RCC 7860 (cell line): ENCODE measurements around the gene IPO4.
A peak's percentile ranks its signal among the peaks of the same experiment; 100 is the strongest.

Experiments
- DNase-seq: peaks from one replicate; pipeline ENCODE4 v3.0.0-alpha.2; 2015; ENCODE audit warnings: low spot score
- FAIRE-seq: peaks from 2 replicates; lab custom pipeline; 2012; peaks lifted over from hg19 to GRCh38; lab: Jason Lieb, UNC

Gene IPO4

DNA sequence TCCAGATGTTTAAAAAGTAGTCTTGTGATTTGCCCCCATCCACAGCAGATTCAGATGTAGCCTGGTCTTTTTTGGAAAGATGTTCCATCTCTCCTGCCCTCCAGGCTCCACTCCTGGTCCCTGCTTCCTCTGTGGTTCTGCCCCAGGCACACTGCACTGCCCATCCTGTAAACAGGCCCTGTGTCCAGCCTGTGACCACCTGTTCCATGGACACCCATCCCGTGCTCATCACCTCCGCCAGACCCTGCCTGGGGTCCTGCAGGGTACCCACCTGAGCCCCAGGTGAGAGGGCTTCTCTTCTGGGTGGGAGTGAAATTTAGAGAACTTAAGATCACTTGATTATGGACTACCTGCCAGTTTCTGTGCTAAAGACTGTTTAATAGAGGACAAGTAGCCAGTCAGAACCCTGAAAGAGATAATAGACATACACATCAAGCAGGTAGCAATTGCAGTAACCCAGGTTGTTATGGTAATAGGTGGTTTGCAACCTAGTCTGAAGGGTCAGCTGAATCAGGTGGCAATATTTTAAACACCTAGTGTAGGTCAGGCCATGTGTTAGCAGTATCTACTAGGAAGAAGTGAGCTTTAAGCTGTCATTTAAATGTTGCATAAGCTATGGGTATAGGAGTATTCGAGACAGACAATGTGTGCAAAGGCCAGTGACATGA lies 39.2 kb downstream of the IPO4 start:
- FAIRE-seq (no peak), DNase-seq (no peak)

GRCh38 chr14:24147761-24148428 lies 40.7 kb downstream of the IPO4 start:
- FAIRE-seq (no peak), DNase-seq (no peak)

DNA sequence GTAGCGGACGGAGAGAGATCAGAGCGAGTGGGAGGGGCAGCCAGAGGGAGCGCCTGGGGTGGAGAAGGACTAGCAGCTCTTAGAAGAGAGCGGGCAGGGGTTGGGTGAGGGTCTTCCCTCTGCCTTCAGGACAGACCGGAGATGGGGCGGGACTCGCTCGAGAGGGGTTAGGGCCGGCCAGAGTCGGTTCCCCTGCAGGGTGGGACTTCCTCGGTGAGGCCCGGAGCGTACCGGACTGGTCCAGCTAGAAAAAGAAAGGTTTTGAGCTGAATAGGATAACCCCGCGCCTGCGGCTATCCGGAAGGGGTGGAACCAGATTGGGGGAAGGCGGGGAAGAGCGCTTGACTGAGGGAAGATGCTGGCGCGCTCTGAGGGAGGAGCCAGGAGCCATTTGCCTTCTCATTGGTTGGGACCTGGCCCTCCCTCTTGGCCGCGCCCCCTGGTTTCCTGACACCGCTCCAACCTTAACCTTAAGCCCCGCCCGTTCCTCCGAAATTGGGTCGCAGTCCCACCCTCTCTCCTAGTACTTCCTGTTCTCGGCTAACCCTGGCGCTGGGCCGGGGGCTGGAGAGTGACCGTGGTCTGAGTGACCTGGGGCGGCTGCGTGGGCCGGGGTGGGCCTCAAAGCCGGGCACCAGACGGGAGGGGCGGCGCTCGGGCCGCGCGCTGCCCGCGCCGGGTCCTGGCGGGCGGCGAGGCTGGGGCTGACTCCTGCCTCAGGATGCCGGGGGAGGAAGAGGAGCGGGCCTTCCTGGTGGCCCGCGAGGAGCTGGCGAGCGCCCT lies 41.4 kb downstream of the IPO4 start, which contains the start of gene RNF31:
RNF31 (plus strand) TSS at position 521 of the 783 bp plus-strand sequence; CDS start at position 722, 201 bp downstream.
- DNase-seq = peak; percentile 79
- FAIRE-seq = peak; percentile 73

DNA sequence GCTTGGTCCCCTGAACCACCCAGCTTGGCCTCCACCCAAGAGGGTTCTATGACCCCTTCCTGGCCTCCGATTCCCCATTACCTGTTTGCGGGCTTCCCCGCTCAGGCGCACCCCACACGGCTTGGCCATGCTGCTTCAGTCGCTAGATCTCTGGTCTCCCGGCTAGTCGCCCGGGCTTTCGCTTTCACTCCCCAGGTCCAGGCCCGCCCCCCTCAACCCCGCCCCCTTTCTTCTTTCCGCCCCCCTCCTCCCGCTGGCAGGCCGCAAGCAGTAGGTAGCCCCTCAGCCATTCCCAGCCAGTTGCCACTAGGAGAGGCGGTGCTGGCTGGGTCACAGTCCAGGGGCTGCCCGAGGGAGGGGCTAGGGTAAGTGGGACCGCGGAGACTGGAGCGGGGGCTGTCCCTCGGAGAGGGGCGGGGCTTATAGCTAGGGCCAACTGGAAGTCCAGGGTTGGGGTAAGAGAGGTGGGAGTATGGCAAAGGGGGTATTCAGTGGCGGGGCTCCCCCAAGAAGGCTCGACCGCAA lies 42.1 kb downstream of the IPO4 start, which contains the start of gene PSME2:
PSME2 (minus strand) TSS at position 158 of the 525 bp plus-strand sequence; CDS start at position 129, 29 bp downstream.
- no peak for FAIRE-seq
- DNase-seq = peak; percentile 89

GRCh38 chr14:24145690-24146452 lies 42.7 kb downstream of the IPO4 start:
- DNase-seq = peak; percentile 29
- no peak for FAIRE-seq

DNA sequence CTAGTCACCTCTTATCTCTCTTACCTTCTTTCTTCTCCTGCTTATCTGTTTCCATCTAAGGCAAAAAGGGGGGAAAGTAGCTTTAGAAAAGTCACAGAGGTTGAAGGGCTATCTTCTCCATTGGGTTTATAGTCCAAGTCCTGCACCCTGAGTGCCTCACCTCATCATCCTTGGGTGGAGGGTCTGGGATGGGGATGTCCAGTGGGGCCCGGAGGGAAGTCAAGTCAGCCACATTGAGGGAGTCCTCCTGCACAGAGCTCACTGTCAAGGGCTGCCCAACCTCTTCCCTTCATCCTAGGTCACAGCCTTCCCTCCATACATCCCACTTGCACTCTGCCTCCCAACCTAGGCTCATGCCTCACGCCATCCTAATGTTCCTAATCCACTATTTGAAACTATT lies 43.4 kb downstream of the IPO4 start:
- no peak for DNase-seq
- FAIRE-seq = no peak

DNA sequence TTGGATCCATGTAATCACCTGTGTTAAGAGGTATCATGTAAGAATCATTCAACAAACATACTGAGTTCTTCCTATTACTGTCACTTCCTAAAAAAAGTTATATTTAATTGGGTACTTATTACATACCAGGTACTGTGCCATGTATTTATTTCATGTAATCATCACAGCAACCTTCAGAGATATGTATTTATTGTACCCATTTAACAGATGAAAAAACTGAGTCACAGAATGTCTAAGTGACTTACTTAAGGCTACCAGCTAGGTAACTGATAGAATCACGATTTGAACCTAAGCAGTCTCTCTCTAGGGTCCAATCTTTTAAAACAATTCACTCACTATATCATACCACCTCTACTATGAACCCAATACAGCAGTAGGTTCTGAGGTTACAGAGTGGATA lies 44.2 kb downstream of the IPO4 start:
- no peak for FAIRE-seq
- DNase-seq = no peak

- DNase-seq = no peak
- no peak for FAIRE-seq
Observed at GRCh38 chr14:24143511-24143910, 45.1 kb downstream of the IPO4 start.

DNA sequence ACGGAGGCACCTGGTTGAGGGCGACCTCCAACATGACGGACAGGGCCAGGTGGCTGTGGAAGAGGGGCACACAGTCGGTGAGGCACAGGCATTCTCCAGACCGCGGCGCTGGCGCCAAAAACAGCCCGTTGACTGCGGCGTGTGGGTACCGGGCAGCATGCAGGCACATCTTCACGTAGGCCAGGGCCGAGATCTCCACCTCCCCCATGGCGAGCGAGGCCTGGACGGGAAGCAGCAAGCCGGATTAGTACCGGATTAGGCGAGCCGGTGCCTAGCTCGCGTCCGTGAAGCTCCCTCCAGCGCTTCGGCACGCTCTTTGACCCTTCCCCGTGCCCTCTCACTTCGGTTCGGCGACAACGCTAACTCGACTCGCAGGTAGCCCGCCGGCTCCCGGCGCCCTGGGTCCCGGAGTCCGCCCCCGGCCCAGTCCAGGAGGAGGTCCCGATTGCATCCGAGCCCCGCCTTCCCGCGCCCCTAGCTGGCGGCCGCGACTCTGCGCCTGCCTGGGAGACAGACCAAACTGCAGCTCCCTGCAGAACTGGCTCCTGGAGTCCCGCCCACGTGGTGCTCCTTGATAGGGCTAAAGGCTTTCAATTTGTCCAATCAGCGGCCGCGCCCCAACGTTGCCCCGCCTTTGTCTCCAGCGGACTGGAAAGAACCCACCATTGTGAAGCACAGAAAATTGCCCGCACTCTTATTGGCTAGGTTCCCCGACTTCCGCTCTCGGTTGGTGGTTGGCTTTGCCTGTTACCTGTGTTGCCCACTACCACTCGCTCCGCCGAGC lies 47.3 kb downstream of the IPO4 start, which contains the start of gene EMC9:
EMC9 (minus strand) TSS at position 495 of the 784 bp plus-strand sequence; CDS start at position 208, 287 bp downstream.
- DNase-seq (peak; percentile 94), FAIRE-seq (peak; percentile 56)

- no peak for DNase-seq
- no peak for FAIRE-seq
Observed at GRCh38 chr14:24139272-24139934, 49.2 kb downstream of the IPO4 start.

GRCh38 chr14:24138396-24139271 lies 50.0 kb downstream of the IPO4 start:
- no peak for DNase-seq
- FAIRE-seq = no peak

- no peak for FAIRE-seq
- DNase-seq = no peak
Observed at GRCh38 chr14:24137529-24138395, 50.9 kb downstream of the IPO4 start.

DNA sequence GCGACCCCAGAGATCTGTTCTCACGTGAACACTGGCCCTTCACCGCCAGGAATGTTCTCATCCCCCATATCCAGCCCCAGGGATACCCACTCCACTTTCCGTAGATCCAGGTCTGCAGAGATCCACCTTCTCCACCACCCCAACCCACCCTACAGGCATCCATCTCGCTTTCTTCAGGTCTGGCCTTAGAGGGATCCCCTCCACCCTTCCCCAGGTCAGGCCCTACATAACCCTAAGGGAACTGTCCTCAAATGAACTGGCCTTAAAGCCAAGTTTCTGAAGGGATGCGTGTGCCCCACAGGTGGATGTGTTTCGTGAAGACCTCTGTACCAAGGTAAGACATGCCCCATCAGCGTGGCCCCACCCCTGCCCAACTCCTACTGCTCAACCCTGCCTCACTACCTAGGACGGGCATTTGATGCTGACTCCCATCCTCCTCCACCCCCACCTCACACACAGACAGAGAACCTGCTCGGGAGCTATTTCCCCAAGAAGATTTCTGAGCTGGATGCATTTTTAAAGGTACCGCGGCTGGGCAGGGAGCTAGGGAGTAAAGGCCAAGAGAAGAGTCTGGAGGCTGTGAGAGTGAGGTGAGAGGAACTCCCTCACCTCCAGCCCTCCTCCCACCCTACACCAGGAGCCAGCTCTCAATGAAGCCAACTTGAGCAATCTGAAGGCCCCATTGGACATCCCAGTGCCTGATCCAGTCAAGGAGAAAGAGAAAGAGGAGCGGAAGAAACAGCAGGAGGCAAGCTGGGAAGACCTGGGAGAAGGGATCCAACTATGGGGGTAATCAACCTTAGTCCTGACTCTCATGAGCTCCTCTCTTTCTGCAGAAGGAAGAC lies 51.7 kb downstream of the IPO4 start:
- DNase-seq = no peak
- no peak for FAIRE-seq

GRCh38 chr14:24135834-24136683 lies 52.6 kb downstream of the IPO4 start, which contains the start of gene PSME1:
Gene PSME1, plus strand, starts transcription at chr14:24136194. Its CDS starts 69 bp downstream, at chr14:24136263.
- FAIRE-seq (no peak), DNase-seq (peak; percentile 44)

DNA sequence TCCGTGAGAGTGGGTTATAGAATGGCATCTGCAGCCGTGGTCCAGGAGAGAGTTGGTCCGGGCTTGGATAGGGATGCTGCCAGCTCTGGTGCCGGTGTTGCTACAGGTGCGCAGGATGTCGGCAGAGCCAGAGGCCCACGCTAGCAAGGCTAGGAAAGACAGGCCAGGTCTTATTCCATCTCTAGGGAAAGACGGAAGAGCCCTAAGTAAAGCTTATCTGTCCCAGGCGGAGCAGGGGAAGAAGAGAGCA lies 53.1 kb downstream of the IPO4 start:
- DNase-seq (no peak), FAIRE-seq (no peak)

- DNase-seq = no peak
- FAIRE-seq = no peak
Observed at GRCh38 chr14:24133735-24134134, 54.9 kb downstream of the IPO4 start.
